Activated CD8-positive, alpha-beta memory T cell treated with anti-CD3 and anti-CD28 coated beads, Interleukin-2, amount 10 ng/mL, durations not matched to agents 7 days and 5 days (primary cell): ENCODE data around the gene DHDDS. TPM values are rescaled to one million over a fixed set of nuclear protein-coding genes. Genes with fewer than 3 reads are reported as not detected.
"Not testable (repeated sequence)": the region's sequence is repeated elsewhere in the genome, so short reads cannot be mapped to it uniquely, and the experiment has no call there.

Experiments used
- ATAC-seq: fragments of 150-1000 bp; cut with Tn5 transposase; one replicate; pipeline ENCODE4 v1.10.0; 2021; ENCODE audit warnings: moderate library complexity
- CTCF ChIA-PET: fragments of 350-600 bp; sonication (Branson Sonifier 250); formaldehyde crosslinking; loops from one replicate; lab custom pipeline; 2021; ENCODE audit warnings: antibody characterized with exemption; lab: Charles Lee
- DNase-seq: peaks from one replicate; pipeline ENCODE4 v3.0.0-alpha.2; 2020
- H3K27ac Mint-ChIP-seq: one replicate; pipeline ENCODE4 v1.8.0; 2021; ENCODE audit warnings: mild to moderate bottlenecking, mixed read lengths
- H3K27me3 Mint-ChIP-seq: one replicate; pipeline ENCODE4 v1.8.0; 2021; ENCODE audit warnings: mixed read lengths
- H3K36me3 Mint-ChIP-seq: one replicate; pipeline ENCODE4 v1.8.0; 2021; ENCODE audit warnings: mild to moderate bottlenecking, mixed read lengths
- H3K4me1 Mint-ChIP-seq: one replicate; pipeline ENCODE4 v1.8.0; 2021; ENCODE audit warnings: mixed read lengths
- H3K4me3 Mint-ChIP-seq: one replicate; pipeline ENCODE4 v1.8.0; 2021; ENCODE audit warnings: mild to moderate bottlenecking, moderate library complexity, mixed read lengths
- H3K9me3 Mint-ChIP-seq: one replicate; pipeline ENCODE4 v1.8.0; 2022; ENCODE audit warnings: low read depth, mixed read lengths
- total RNA-seq, 2 experiments: library from RNA; stranded (reverse); gene quantifications; one replicate each; pipeline ENCODE4 v1.2.3, GENCODE V29; 2021

DHDDS gene
- total RNA-seq, 2 experiments from 2014 or later = 49.2 to 54.0 TPM

DNA sequence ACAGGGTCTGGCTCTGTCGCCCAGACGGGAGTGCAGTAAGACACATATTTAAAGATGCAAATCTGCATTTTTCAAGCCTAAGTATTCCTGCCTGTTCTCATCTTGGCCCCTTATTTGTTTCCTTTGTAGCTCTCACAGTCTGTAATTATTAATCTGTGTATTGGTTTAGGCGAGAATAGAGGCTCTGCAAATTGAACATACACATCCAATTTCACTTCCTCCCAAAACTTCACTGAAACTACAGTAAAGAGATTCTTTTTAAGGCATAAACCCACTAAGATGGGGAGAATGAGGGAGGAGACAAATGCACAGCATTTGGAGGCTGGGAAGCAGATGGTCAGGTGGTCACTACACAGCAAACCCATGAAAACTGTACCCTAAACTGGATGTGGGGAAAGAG is 61.1 kb downstream of the DHDDS start:
- H3K27ac Mint-ChIP-seq = no peak overlapping the region
- CTCF ChIA-PET = no interaction called here

DNA sequence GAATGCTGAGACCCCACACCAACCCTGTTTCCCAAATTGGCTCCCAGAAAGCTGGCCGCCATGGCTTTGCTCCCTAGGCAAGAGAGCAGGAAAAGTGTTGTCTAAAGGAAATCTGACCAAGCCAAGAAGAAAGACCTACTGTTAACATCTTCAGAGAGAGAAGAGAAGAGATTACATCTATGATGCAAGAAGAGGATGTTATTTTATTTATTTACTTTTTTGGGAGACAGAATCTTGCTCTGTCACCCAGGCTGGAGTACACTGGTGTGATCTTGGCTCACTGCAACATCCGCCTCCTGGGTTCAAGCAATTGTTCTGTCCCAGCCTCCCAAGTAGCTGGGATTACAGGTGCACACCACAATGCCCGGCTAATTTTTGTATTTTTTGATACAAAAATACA is 61.8 kb downstream of the DHDDS start:
- H3K27me3 Mint-ChIP-seq = no peaks in the 10 kb centered on the region
- no peaks in the 10 kb centered on the region for H3K36me3 Mint-ChIP-seq
- H3K9me3 Mint-ChIP-seq = no peaks in the 10 kb centered on the region
- peaks cover 3% of the 10 kb centered on the region for H3K4me1 Mint-ChIP-seq
- CTCF ChIA-PET = no interaction called here
- H3K4me3 Mint-ChIP-seq = no peak overlapping the region
- H3K27ac Mint-ChIP-seq = no peak overlapping the region
- no peak for DNase-seq
- ATAC-seq = no peak

More for the DNA sequence above, 61.1 kb downstream of the DHDDS start:
- ATAC-seq (no peak), DNase-seq (no peak)
- H3K27me3 Mint-ChIP-seq = no peaks in the 10 kb centered on the region
- H3K36me3 Mint-ChIP-seq = no peaks in the 10 kb centered on the region
- no peaks in the 10 kb centered on the region for H3K9me3 Mint-ChIP-seq
- no peak overlapping the region for H3K4me3 Mint-ChIP-seq
- H3K4me1 Mint-ChIP-seq = peaks cover 2% of the 10 kb centered on the region

- H3K27ac Mint-ChIP-seq = no peak overlapping the region
These were observed 64.7 kb downstream of the DHDDS start for GRCh38 chr1:26496861-26497260.

DNA sequence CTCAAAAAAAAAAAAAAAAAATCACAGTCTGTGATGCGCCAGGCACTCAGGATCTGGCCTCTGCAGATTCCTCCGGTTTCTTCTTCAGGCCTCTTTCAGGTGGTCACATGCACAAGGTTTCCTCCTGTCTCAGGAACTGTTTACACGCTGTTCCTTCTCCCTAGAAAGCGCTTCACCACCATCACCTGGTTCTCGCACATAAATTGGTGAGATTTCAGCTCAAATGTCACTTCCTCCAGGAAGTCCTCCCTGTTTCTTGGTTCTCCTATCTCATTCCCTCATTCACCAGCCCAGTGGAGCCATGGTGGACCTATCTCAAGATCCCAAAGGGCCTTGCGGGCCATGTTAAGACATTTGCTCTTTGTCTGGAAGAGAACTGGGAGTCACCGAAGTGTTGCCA is 66.8 kb downstream of the DHDDS start:
- no peak for DNase-seq
- H3K27me3 Mint-ChIP-seq = no peaks in the 10 kb centered on the region
- no peaks in the 10 kb centered on the region for H3K36me3 Mint-ChIP-seq
- H3K4me1 Mint-ChIP-seq = peaks cover 17% of the 10 kb centered on the region
- no peaks in the 10 kb centered on the region for H3K9me3 Mint-ChIP-seq
- no peak overlapping the region for H3K4me3 Mint-ChIP-seq
- CTCF ChIA-PET = interaction anchor here (1.5 to 4.9 kb wide), 7 partner anchors 10 to 291 kb away, joined by 3 to 82 read pairs (median 14); partner anchors contain the start of gene PIGV
- no peak for ATAC-seq
- no peak overlapping the region for H3K27ac Mint-ChIP-seq

More at GRCh38 chr1:26496861-26497260, 64.7 kb downstream of the DHDDS start:
- Mint-ChIP-seq H3K27me3 (no peaks in the 10 kb centered on the region), H3K36me3 (no peaks in the 10 kb centered on the region), H3K4me1 (peaks cover 12% of the 10 kb centered on the region), H3K9me3 (no peaks in the 10 kb centered on the region), H3K4me3 (no peak overlapping the region)
- no peak for DNase-seq
- ATAC-seq = no peak
- CTCF ChIA-PET = no interaction called here

- peak; percentile 93 for DNase-seq
These were observed 68.5 kb downstream of the DHDDS start for GRCh38 chr1:26500488-26501175.

DNA sequence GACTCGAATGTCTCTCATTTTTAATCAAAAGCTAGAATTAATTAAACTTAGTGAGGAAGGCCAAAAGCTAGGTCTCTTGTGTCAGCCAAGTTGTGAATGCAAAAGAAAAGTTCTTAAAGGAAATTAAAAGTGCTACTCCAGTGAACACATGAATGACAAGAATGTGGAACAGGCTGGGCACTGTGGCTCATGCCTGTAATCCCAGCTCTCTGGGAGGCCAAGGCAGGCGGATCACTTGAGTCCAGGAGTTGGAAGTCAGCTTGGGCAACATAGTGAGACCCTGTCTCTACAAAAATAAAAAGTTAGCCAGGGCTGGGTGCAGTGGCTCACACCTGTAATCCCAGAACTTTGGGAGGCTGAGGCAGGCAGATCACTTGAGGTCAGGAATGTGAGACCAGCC is 78.6 kb downstream of the DHDDS start:
- not testable (repeated sequence) for H3K9me3 Mint-ChIP-seq, H3K27ac Mint-ChIP-seq

More at GRCh38 chr1:26500488-26501175, 68.5 kb downstream of the DHDDS start:
- H3K4me3 Mint-ChIP-seq = peak overlapping the region; percentile 80
- H3K4me1 Mint-ChIP-seq = peaks cover 17% of the 10 kb centered on the region
- ATAC-seq = peak; percentile 77
- peak overlapping the region; percentile 95 for H3K27ac Mint-ChIP-seq
- H3K36me3 Mint-ChIP-seq = no peaks in the 10 kb centered on the region
- H3K27me3 Mint-ChIP-seq = no peaks in the 10 kb centered on the region
- no peaks in the 10 kb centered on the region for H3K9me3 Mint-ChIP-seq
- CTCF ChIA-PET = interaction anchor here (0.7 to 4.9 kb wide), 50 partner anchors 10 to 419 kb away, joined by 3 to 82 read pairs (median 4); partner anchors contain the start of genes DHDDS, GPN2, HMGN2 and PIGV

GRCh38 chr1:26515836-26516235 is 83.7 kb downstream of the DHDDS start:
- CTCF ChIA-PET = interaction anchor here (1.0 to 4.6 kb wide), 4 partner anchors 10 to 23 kb away, joined by 3 to 23 read pairs (median 8); no protein-coding TSS in a partner anchor
- H3K4me3 Mint-ChIP-seq, H3K9me3 Mint-ChIP-seq: not testable (repeated sequence)

More for the DNA sequence above, 78.6 kb downstream of the DHDDS start:
- H3K4me1 Mint-ChIP-seq, H3K36me3 Mint-ChIP-seq, H3K27me3 Mint-ChIP-seq, DNase-seq, ATAC-seq, H3K4me3 Mint-ChIP-seq: not testable (repeated sequence)
- CTCF ChIA-PET = interaction anchor here (0.7 to 1.4 kb wide), 3 partner anchors 9 to 12 kb away, joined by 3 read pairs; no protein-coding TSS in a partner anchor

GRCh38 chr1:26516987-26517765 is 85.1 kb downstream of the DHDDS start:
- DNase-seq (no peak), ATAC-seq (no peak)
- CTCF ChIA-PET = interaction anchor here (0.6 to 4.6 kb wide), 5 partner anchors 11 to 101 kb away, joined by 3 to 23 read pairs (median 4); no protein-coding TSS in a partner anchor
- no peaks in the 10 kb centered on the region for H3K9me3 Mint-ChIP-seq
- peaks cover 11% of the 10 kb centered on the region for H3K27me3 Mint-ChIP-seq
- no peaks in the 10 kb centered on the region for H3K4me1 Mint-ChIP-seq
- no peak overlapping the region for H3K27ac Mint-ChIP-seq
- no peak overlapping the region for H3K4me3 Mint-ChIP-seq
- H3K36me3 Mint-ChIP-seq = no peaks in the 10 kb centered on the region

More at GRCh38 chr1:26515836-26516235, 83.7 kb downstream of the DHDDS start:
- not testable (repeated sequence) for H3K36me3 Mint-ChIP-seq, H3K4me1 Mint-ChIP-seq, H3K27me3 Mint-ChIP-seq, DNase-seq, H3K27ac Mint-ChIP-seq, ATAC-seq

GRCh38 chr1:26517766-26518049 is 85.6 kb downstream of the DHDDS start:
- H3K4me3 Mint-ChIP-seq = no peak overlapping the region
- H3K27me3 Mint-ChIP-seq = peaks cover 12% of the 10 kb centered on the region
- DNase-seq (no peak), ATAC-seq (no peak)
- H3K9me3 Mint-ChIP-seq = no peaks in the 10 kb centered on the region
- CTCF ChIA-PET = interaction anchor here (1.7 to 4.6 kb wide), 2 partner anchors 18 to 21 kb away, joined by 6 to 23 read pairs; no protein-coding TSS in a partner anchor
- H3K4me1 Mint-ChIP-seq = no peaks in the 10 kb centered on the region
- no peak overlapping the region for H3K27ac Mint-ChIP-seq
- no peaks in the 10 kb centered on the region for H3K36me3 Mint-ChIP-seq

DNA sequence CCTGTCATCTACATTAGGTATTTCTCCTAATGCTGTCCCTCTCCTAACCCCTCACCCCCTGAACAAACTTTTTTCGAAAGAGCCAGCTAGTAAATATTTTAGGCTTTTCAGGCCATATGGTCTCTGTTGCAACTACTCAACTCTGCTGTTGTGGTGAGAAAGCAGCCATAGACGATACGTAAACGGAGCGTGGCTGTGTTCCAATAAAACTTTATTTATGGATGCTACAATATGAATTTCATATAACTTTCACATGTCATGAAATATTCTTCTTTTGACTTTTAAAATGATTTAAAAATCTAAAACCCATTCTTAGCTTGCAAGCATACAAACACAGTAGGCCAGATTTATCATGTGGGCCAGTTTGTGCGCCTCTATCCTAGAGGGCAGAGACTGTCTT is 86.2 kb downstream of the DHDDS start:
- ATAC-seq (no peak), DNase-seq (no peak)
- Mint-ChIP-seq H3K27ac (no peak overlapping the region), H3K27me3 (peaks cover 13% of the 10 kb centered on the region), H3K4me1 (no peaks in the 10 kb centered on the region), H3K9me3 (no peaks in the 10 kb centered on the region), H3K4me3 (no peak overlapping the region), H3K36me3 (no peaks in the 10 kb centered on the region)
- CTCF ChIA-PET = interaction anchor here (0.7 to 4.6 kb wide), 3 partner anchors 19 to 74 kb away, joined by 3 to 23 read pairs (median 6); no protein-coding TSS in a partner anchor

DNA sequence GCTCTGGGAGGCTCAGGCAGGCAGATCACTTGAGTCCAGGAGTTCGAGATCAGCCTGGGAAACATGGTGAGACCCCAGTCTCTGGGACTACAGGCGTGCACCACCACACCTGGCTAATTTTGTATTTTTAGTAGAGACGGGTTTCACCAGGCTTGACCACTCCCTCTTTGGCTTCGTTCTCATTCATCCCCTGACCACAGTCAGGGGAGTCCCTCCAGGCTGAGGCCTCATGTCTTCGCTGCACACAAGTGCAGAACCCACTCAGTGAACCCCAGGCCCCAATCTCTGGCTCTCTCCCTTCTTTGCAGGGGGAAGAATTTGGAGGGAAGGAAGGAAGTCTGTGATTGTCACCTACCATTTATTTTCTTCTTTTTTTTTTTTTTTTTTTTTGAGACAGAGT is 88.2 kb downstream of the DHDDS start:
- no peak overlapping the region for H3K27ac Mint-ChIP-seq
- DNase-seq (no peak), ATAC-seq (no peak)

More for the DNA sequence above, 88.2 kb downstream of the DHDDS start:
- no peak overlapping the region for H3K4me3 Mint-ChIP-seq
- H3K36me3 Mint-ChIP-seq = no peaks in the 10 kb centered on the region
- peaks cover 30% of the 10 kb centered on the region for H3K27me3 Mint-ChIP-seq
- H3K4me1 Mint-ChIP-seq = peaks cover 3% of the 10 kb centered on the region
- H3K9me3 Mint-ChIP-seq = no peaks in the 10 kb centered on the region
- CTCF ChIA-PET = interaction anchor here (1.2 kb wide), 1 partner anchor 20 kb away, joined by 3 read pairs; no protein-coding TSS in a partner anchor
